GM12865 (cell line): ENCODE results near the gene OLFM4.
"Not testable (repeated sequence)": the region's sequence is repeated elsewhere in the genome, so short reads cannot be mapped to it uniquely, and the experiment has no call there.

Experiments used
- DNase-seq: peaks from one replicate; pipeline ENCODE4 v3.0.0; 2010; ENCODE audit warnings: low read depth
- H3K4me3 ChIP-seq: 2 replicates; pipeline ENCODE4 v1.5.1; 2011; ENCODE audit warnings: mild to moderate bottlenecking, low read depth, low read length, control low read depth
- CTCF ChIP-seq: IDR thresholded peaks from 2 replicates; pipeline ENCODE4 v1.5.1; 2011; ENCODE audit warnings: low read length, control low read depth, low read depth, inconsistent platforms; ENCODE audit not compliant: insufficient read depth; ENCODE audit errors: missing control alignments

OLFM4 gene

GRCh38 chr13:53001444-53002225, 27.0 kb upstream of the OLFM4 start:
- no peak for DNase-seq
- H3K4me3 ChIP-seq = no peak overlapping the region
- no peak for TF ChIP-seq CTCF

- H3K4me3 ChIP-seq = no peak overlapping the region
- no peak for TF ChIP-seq CTCF
- DNase-seq = no peak
Measured at GRCh38 chr13:53004573-53004972, 24.0 kb upstream of the OLFM4 start.

- DNase-seq = no peak
- no peak for TF ChIP-seq CTCF
- H3K4me3 ChIP-seq = no peak overlapping the region
Measured at GRCh38 chr13:53005626-53006025, 23.0 kb upstream of the OLFM4 start.

GRCh38 chr13:53007872-53008271, 20.7 kb upstream of the OLFM4 start:
- no peak for DNase-seq
- no peak overlapping the region for H3K4me3 ChIP-seq
- no peak for TF ChIP-seq CTCF

- DNase-seq = no peak
- TF ChIP-seq CTCF = no peak
- H3K4me3 ChIP-seq = no peak overlapping the region
Measured at GRCh38 chr13:53010374-53011105, 18.1 kb upstream of the OLFM4 start.

GRCh38 chr13:53012707-53013106, 15.9 kb upstream of the OLFM4 start:
- no peak for TF ChIP-seq CTCF
- DNase-seq = peak; percentile 43
- no peak overlapping the region for H3K4me3 ChIP-seq

GRCh38 chr13:53013113-53013512, 15.5 kb upstream of the OLFM4 start:
- no peak for DNase-seq
- H3K4me3 ChIP-seq = no peak overlapping the region
- TF ChIP-seq CTCF = no peak

- not testable (repeated sequence) for H3K4me3 ChIP-seq, DNase-seq
Measured at GRCh38 chr13:53014018-53014417, 14.6 kb upstream of the OLFM4 start.
